Measurements from ENCODE around the gene SSBP3. TPM values are rescaled to one million over a fixed set of nuclear protein-coding genes. Genes with fewer than 3 reads are reported as not detected.
A peak's percentile ranks its signal among the peaks of the same experiment; 100 is the strongest.
"Not testable (repeated sequence)": the region's sequence is repeated elsewhere in the genome, so short reads cannot be mapped to it uniquely, and the experiment has no call there.

SSBP3 gene
- total RNA-seq, 4 donors from 2014 or later: 26.4 to 49.5 (median 37.1) TPM

- Histone ChIP-seq H3K27me3 (no peaks in the 10 kb centered on the region), H3K4me3 (no peak overlapping the region), H3K9me3 (no peaks in the 10 kb centered on the region), H3K4me1 (no peaks in the 10 kb centered on the region), H3K36me3 (peaks cover 26% of the 10 kb centered on the region), H3K27ac (no peak overlapping the region)
- 84% methylated on average over 7 of the region's 15 CpGs for WGBS
- DNase-seq (ENCODE audit: low spot score in 2 of 2): no peak
- TF ChIP-seq POLR2A (IDR thresholded peaks at IDR 0.05): no peak
- no peak for TF ChIP-seq POLR2AphosphoS5 (IDR thresholded peaks at IDR 0.05)
- TF ChIP-seq EP300 (IDR thresholded peaks at IDR 0.05): no peak
- no peak for TF ChIP-seq CTCF (IDR thresholded peaks at IDR 0.05)
Observed at GRCh38 chr1:54391450-54392209, 14.6 kb downstream of the SSBP3 start.

DNA sequence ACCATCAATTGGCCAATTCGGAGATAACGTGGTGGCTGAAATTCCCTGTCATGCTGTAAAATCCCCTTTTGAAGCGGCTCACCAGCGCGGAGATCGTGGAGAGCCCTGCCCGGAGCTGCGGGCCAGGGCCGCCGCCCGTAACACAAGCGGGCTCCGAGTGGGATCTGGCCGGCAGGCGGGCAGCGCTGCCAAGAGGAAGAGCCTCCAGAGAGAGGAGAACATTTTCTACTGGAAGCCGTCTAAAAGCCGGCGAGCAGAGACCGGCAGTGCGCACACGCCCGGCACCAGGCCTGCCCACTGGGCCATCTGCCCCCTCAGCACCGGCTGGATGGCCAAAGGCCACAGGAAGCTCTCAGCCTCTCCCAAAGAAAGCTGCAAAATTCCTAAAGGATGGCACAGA, 15.5 kb downstream of the SSBP3 start:
- DNase-seq (ENCODE audit: low spot score in 2 of 2): no peak
- peaks cover 4% of the 10 kb centered on the region for H3K4me1 ChIP-seq
- TF ChIP-seq POLR2AphosphoS5 (IDR thresholded peaks at IDR 0.05): no peak
- no peak for TF ChIP-seq CTCF (IDR thresholded peaks at IDR 0.05)
- TF ChIP-seq POLR2A (IDR thresholded peaks at IDR 0.05): no peak
- TF ChIP-seq EP300 (IDR thresholded peaks at IDR 0.05): no peak
- H3K36me3 ChIP-seq: peaks cover 26% of the 10 kb centered on the region
- 62% methylated on average over 11 of the region's 24 CpGs for WGBS
- H3K27ac ChIP-seq: peak overlapping the region; percentile 39
- H3K27me3 ChIP-seq: no peaks in the 10 kb centered on the region
- H3K9me3 ChIP-seq: no peaks in the 10 kb centered on the region
- H3K4me3 ChIP-seq: no peak overlapping the region

DNA sequence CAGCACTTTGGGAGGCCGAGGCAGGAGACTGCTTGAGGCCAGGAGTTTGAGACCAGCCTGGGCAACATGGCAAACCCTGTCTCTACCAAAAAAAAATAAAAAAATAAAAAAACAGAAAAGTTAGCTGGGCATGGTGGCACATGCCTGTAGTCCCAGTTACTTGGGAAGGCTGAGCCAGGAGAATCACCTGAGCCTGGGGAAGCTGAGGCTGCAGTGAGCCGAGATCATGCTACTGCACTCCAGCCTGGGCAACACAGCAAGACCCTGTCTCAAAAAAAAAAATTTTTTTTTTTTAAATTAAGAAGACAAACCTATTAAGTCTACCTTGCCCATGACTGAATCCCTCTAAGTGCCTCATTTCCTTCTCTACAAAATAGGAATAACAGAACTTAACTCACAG, 16.6 kb downstream of the SSBP3 start:
- not testable (repeated sequence) for H3K9me3 ChIP-seq; H3K4me3 ChIP-seq; H3K27me3 ChIP-seq; DNase-seq (ENCODE audit: low spot score in 2 of 2); H3K27ac ChIP-seq
- WGBS: 89% methylated on average over 2 of the region's 2 CpGs
- Histone ChIP-seq H3K36me3 (peaks cover 23% of the 10 kb centered on the region), H3K4me1 (peaks cover 13% of the 10 kb centered on the region)

GRCh38 chr1:54387419-54387818, 18.8 kb downstream of the SSBP3 start:
- H3K27me3 ChIP-seq: no peaks in the 10 kb centered on the region
- no peak overlapping the region for H3K27ac ChIP-seq
- H3K36me3 ChIP-seq: peaks cover 10% of the 10 kb centered on the region
- H3K9me3 ChIP-seq: no peaks in the 10 kb centered on the region
- no peak overlapping the region for H3K4me3 ChIP-seq
- 87% methylated on average over 5 of the region's 5 CpGs for WGBS
- DNase-seq (ENCODE audit: low spot score in 2 of 2): no peak
- TF ChIP-seq CTCF (IDR thresholded peaks at IDR 0.05) (no peak), POLR2AphosphoS5 (IDR thresholded peaks at IDR 0.05) (no peak), EP300 (IDR thresholded peaks at IDR 0.05) (no peak), POLR2A (IDR thresholded peaks at IDR 0.05) (no peak)
- H3K4me1 ChIP-seq: peaks cover 13% of the 10 kb centered on the region

DNA sequence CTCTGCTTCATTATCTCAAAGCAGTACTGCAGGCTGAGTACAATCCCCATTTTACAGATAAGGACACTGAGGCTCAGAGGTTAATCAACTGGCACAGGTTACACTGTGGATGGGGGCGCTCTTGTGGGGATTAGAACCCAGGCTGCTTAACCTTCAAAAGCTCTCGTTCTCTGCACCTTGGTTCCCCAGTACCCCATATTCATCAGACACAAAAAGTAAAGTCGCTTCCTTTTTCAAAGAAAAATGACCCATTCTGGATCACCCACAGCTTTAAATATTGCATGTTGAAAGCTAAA, 20.5 kb downstream of the SSBP3 start:
- peaks cover 13% of the 10 kb centered on the region for H3K4me1 ChIP-seq
- 89% methylated on average over 3 of the region's 3 CpGs for WGBS
- no peak overlapping the region for H3K4me3 ChIP-seq
- no peak for DNase-seq (ENCODE audit: low spot score in 2 of 2)
- peaks cover 6% of the 10 kb centered on the region for H3K36me3 ChIP-seq
- no peak overlapping the region for H3K27ac ChIP-seq
- TF ChIP-seq POLR2AphosphoS5 (IDR thresholded peaks at IDR 0.05) (no peak), POLR2A (IDR thresholded peaks at IDR 0.05) (no peak), EP300 (IDR thresholded peaks at IDR 0.05) (no peak), CTCF (IDR thresholded peaks at IDR 0.05) (no peak)
- H3K9me3 ChIP-seq: no peaks in the 10 kb centered on the region
- H3K27me3 ChIP-seq: no peaks in the 10 kb centered on the region

All from suprapubic skin (tissue), 4 donors.